Transverse colon (tissue), 4 donors: Measurements from ENCODE around the gene LPIN3. TPM values are rescaled to one million over a fixed set of nuclear protein-coding genes. Genes with fewer than 3 reads are reported as not detected.
"Not testable (repeated sequence)": the region's sequence is repeated elsewhere in the genome, so short reads cannot be mapped to it uniquely, and the experiment has no call there.

Experiments
- DNase-seq: peaks from one replicate; pipeline ENCODE4 v3.0.0-alpha.2; 2019
- H3K27ac ChIP-seq, 4 donors: fragments of 200-600 bp; sonication (generic); 2 replicates each; pipeline ENCODE4 v1.5.1; 2016 to 2018; ENCODE audit warnings: inconsistent platforms in 4 of 4
- H3K27me3 ChIP-seq: fragments of 200-600 bp; sonication (generic); 2 replicates; pipeline ENCODE4 v1.5.1; 2017; ENCODE audit warnings: inconsistent platforms
- H3K36me3 ChIP-seq, 4 donors: fragments of 200-600 bp; sonication (generic); 2 replicates each; pipeline ENCODE4 v1.5.1; 2017 to 2019; ENCODE audit warnings: inconsistent platforms in 4 of 4
- H3K4me1 ChIP-seq, 4 donors: fragments of 200-600 bp; sonication (generic); 2 replicates each; pipeline ENCODE4 v1.5.1; 2017 to 2020; ENCODE audit warnings: inconsistent platforms in 4 of 4
- H3K4me3 ChIP-seq, 4 donors: fragments of 200-600 bp; sonication (generic); 1 replicate in 1 of 4; 2 replicates in 3 of 4; pipeline versions ENCODE4 v1.5.1 to v1.6.1; 2017 to 2019; ENCODE audit warnings: inconsistent platforms in 4 of 4
- H3K9me3 ChIP-seq, 2 donors: fragments of 200-600 bp; sonication (generic); 2 replicates each; pipeline ENCODE4 v1.5.1; 2017 to 2019; ENCODE audit warnings: inconsistent platforms in 2 of 2
- EP300 ChIP-seq: sonication (generic); formaldehyde crosslinking; IDR thresholded peaks from one replicate; pipeline ENCODE4 v1.6.1; 2017; ENCODE audit warnings: antibody characterized with exemption, low read depth
- POLR2A ChIP-seq: fragments of 450-650 bp; IDR thresholded peaks from one replicate; pipeline ENCODE4 v1.6.1; 2016; ENCODE audit warnings: antibody characterized with exemption, mild to moderate bottlenecking, moderate library complexity
- POLR2AphosphoS5 ChIP-seq, 3 donors: sonication (generic); formaldehyde crosslinking; IDR thresholded peaks; one replicate each; pipeline ENCODE4 v1.6.1; 2016; ENCODE audit warnings: antibody characterized with exemption in 3 of 3
- WGBS, 2 donors: methylation state at CpG; one replicate each; pipeline ENCODE4 v1.1.5; 2018; ENCODE audit warnings: low coverage in 1 of 2; 5-methylcytosine and 5-hydroxymethylcytosine counted together
- in situ Hi-C, 4 donors: fragments of 200-750 bp; cut with MboI; loops; one replicate each; pipeline versions ENCODE4 v1.15.0 to v1.15.1; 2017; ENCODE audit warnings: low sequenced_read_pairs in 3 of 4, low pct_ligation_motif_present in 1 of 4, low pct_unique_long_range_greater_than_20kb in 1 of 4
- intact Hi-C: fragments of 100-400 bp; cut with DNase I; formaldehyde crosslinking; loops from one replicate; pipeline ENCODE4 v1.15.1; 2023; ENCODE audit warnings: low total_unique reads
- total RNA-seq, 4 donors: library from RNA; depleted of rRNA; stranded (reverse); fragments of >200 nt; gene quantifications; one replicate each; pipeline ENCODE4 v1.1.0, GENCODE V29; 2016
- TF ChIP-seq, protein P1 (sequence below), 5 experiments: fragments of 200-600 bp in 3 of 5; fragments of 450-650 bp in 2 of 5; sonication (generic) in 3 of 5; IDR thresholded peaks; 1 replicate in 2 of 5; 2 replicates in 3 of 5; pipeline ENCODE4 v1.5.1; 2016 to 2017; ENCODE audit warnings: antibody characterized with exemption in 5 of 5, inconsistent platforms in 3 of 5, mild to moderate bottlenecking in 2 of 5, moderate library complexity in 1 of 5

The LPIN3 gene
- total RNA-seq, 4 donors from 2014 or later = 96.9 to 263 (median 134) TPM

- Histone ChIP-seq H3K9me3 (no peaks in the 10 kb centered on the region), H3K27ac (peak overlapping the region in 1 of 4 donors; percentile 52), H3K36me3 (no peaks in the 10 kb centered on the region), H3K4me3 (no peak overlapping the region), H3K27me3 (no peaks in the 10 kb centered on the region), H3K4me1 (peaks cover 14 to 23% (median 16%) of the 10 kb centered on the region in 4 donors)
- intact Hi-C loops (no loop called here), in situ Hi-C loops (no loop called here)
- WGBS, 2 donors = 70 to 78% methylated on average over 2 of the region's 2 CpGs
- TF ChIP-seq POLR2A = no peak
- no peak for TF ChIP-seq EP300
- no peak for TF ChIP-seq POLR2AphosphoS5 (IDR thresholded peaks at IDR 0.05)
- TF ChIP-seq, protein P1, sequence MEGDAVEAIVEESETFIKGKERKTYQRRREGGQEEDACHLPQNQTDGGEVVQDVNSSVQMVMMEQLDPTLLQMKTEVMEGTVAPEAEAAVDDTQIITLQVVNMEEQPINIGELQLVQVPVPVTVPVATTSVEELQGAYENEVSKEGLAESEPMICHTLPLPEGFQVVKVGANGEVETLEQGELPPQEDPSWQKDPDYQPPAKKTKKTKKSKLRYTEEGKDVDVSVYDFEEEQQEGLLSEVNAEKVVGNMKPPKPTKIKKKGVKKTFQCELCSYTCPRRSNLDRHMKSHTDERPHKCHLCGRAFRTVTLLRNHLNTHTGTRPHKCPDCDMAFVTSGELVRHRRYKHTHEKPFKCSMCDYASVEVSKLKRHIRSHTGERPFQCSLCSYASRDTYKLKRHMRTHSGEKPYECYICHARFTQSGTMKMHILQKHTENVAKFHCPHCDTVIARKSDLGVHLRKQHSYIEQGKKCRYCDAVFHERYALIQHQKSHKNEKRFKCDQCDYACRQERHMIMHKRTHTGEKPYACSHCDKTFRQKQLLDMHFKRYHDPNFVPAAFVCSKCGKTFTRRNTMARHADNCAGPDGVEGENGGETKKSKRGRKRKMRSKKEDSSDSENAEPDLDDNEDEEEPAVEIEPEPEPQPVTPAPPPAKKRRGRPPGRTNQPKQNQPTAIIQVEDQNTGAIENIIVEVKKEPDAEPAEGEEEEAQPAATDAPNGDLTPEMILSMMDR (IDR thresholded peaks at IDR 0.05) = no peak
- DNase-seq = no peak
These were observed 30.8 kb upstream of the LPIN3 start for GRCh38 chr20:41309817-41310216.

DNA sequence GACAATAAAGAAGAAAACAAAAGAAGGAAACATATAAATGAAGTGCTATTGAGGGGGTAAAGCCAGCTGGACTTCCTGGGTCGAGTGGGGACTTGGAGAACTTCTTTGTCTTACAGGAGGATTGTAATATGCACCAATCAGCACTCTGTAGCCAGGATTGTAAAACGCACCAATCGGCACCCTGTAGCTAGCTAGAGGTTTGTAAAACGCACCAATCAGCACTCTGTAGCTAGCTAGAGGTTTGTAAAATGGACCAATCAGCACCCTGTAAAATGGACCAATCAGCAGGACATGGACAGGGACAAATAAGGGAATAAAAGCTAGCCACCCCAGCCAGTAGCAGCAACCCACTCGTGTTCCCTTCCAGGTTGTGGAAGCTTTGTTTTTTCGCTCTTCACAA, 28.6 kb upstream of the LPIN3 start:
- H3K27ac ChIP-seq, H3K9me3 ChIP-seq, H3K4me3 ChIP-seq, intact Hi-C loops, in situ Hi-C loops, H3K36me3 ChIP-seq, DNase-seq, H3K27me3 ChIP-seq: not testable (repeated sequence)
- 96 to 100% methylated on average over 5 to 6 of the region's 6 CpGs for WGBS, 2 donors
- H3K4me1 ChIP-seq = peaks cover 19 to 38% (median 26%) of the 10 kb centered on the region in 4 donors

DNA sequence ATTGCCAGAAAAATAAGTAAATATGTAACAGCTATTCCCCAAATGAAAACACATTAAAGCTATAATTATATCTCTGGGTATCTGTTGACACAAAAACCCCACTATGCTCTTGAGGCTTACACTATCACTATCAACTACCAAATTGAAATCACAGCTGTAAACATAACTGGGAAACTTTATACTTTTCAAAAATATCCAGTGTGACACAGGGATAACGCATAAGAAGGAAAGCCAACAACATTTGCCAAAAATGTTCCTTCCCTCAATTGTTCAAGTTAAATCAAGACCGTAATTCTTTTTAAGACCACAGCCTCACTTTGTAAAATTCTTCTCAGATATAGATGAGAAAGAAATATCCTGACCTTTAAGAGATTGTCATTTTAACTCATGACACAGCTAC, 26.2 kb upstream of the LPIN3 start:
- no peaks in the 10 kb centered on the region for H3K27me3 ChIP-seq
- intact Hi-C loops = no loop called here
- peaks cover 10 to 32% (median 20%) of the 10 kb centered on the region in 4 donors for H3K4me1 ChIP-seq
- no peak for DNase-seq
- no peaks in the 10 kb centered on the region for H3K9me3 ChIP-seq
- H3K4me3 ChIP-seq = no peak overlapping the region
- in situ Hi-C loops = no loop called here
- TF ChIP-seq, protein P1 (IDR thresholded peaks at IDR 0.05) = no peak
- TF ChIP-seq EP300 (no peak), POLR2A (no peak), POLR2AphosphoS5 (IDR thresholded peaks at IDR 0.05) (no peak)
- 72 to 79% methylated on average over 2 of the region's 2 CpGs for WGBS, 2 donors
- H3K27ac ChIP-seq = peak overlapping the region in 3 of 4 donors; percentile 83 to 92 (median 86)
- H3K36me3 ChIP-seq = no peaks in the 10 kb centered on the region

DNA sequence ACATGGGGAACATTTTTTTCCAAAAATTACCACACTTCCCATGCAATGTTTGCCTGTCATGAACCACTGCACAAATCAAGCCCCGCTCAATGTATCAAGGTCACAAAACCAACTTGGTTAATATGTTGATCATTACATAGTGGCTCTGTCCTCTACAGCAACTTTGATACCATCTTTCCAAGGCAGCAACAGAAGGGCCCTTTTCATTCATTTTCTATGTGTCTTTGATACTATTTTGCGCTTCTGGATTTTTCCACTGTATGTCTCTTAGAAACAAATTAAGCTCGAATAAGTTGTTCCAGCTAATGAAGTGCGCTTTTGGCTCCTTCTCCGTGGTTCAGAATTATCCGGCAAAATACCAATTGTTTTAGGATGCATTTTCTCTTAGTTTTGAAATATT, 24.6 kb upstream of the LPIN3 start:
- Histone ChIP-seq H3K4me1 (peaks cover 6 to 40% (median 22%) of the 10 kb centered on the region in 4 donors), H3K27me3 (no peaks in the 10 kb centered on the region), H3K9me3 (no peaks in the 10 kb centered on the region), H3K4me3 (peak overlapping the region in 3 of 4 donors; percentile 62 to 69 (median 67)), H3K36me3 (no peaks in the 10 kb centered on the region), H3K27ac (peak overlapping the region; percentile 83 to 92 (median 88))
- in situ Hi-C loops = no loop called here
- DNase-seq = no peak
- 80 to 85% methylated on average over 6 of the region's 6 CpGs for WGBS, 2 donors
- no peak for TF ChIP-seq EP300
- TF ChIP-seq POLR2A = no peak
- no peak for TF ChIP-seq POLR2AphosphoS5 (IDR thresholded peaks at IDR 0.05)
- TF ChIP-seq, protein P1 (IDR thresholded peaks at IDR 0.05) = no peak
- intact Hi-C loops = loop anchor here (5.0 kb wide), 1 partner anchor 69 kb away; no protein-coding TSS in a partner anchor
